ENCODE data around the gene PRR5L.

The PRR5L gene

GRCh38 chr11:36380296-36381014, 84.4 kb downstream of the PRR5L start:
- DNase-seq (ENCODE audit: insufficient read length, low spot score) (no peak), FAIRE-seq (no peak)
- TF ChIP-seq POU2F2 (IDR thresholded peaks at IDR 0.05; ENCODE audit: low read depth, low read length) (no peak), POLR2A (IDR thresholded peaks at IDR 0.05; ENCODE audit: low read depth, low read length) (no peak), POLR2AphosphoS5 (IDR thresholded peaks at IDR 0.05; ENCODE audit: low read depth, low read length) (no peak), SPI1 (IDR thresholded peaks at IDR 0.05; ENCODE audit: low read depth, low read length) (no peak), PAX5 (IDR thresholded peaks at IDR 0.05; ENCODE audit: insufficient read depth, low read length, severe bottlenecking) (no peak)

- FAIRE-seq (no peak), DNase-seq (ENCODE audit: insufficient read length, low spot score) (no peak)
- TF ChIP-seq POLR2AphosphoS5 (IDR thresholded peaks at IDR 0.05; ENCODE audit: low read depth, low read length) (no peak), POU2F2 (IDR thresholded peaks at IDR 0.05; ENCODE audit: low read depth, low read length) (no peak), POLR2A (IDR thresholded peaks at IDR 0.05; ENCODE audit: low read depth, low read length) (no peak), TAF1 (IDR thresholded peaks at IDR 0.05; ENCODE audit: low read depth, low read length) (no peak), SPI1 (IDR thresholded peaks at IDR 0.05; ENCODE audit: low read depth, low read length) (no peak), PAX5 (IDR thresholded peaks at IDR 0.05; ENCODE audit: insufficient read depth, low read length, severe bottlenecking) (no peak)
Observed at GRCh38 chr11:36381015-36381360, 84.9 kb downstream of the PRR5L start.

DNA sequence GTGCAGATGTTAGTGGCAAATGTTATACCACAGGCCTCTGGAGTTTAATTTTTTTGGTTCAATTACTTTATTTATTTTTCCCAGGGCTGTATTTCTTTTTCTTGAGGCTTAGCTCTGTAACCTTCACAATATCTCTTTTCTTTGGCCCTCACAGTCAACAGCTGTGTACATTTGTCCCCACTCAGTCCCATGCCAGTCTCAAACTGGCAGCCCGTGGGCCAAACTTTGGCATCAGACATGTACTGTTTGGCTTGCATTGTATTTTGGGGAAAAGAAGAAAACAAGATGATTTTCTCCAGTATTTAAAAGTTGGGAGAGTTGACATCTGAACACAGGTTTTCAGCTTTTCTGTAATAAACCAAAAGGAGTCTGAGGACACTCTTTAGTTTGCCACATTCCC, 87.1 kb downstream of the PRR5L start:
- no peak for DNase-seq (ENCODE audit: insufficient read length, low spot score)
- no peak for TF ChIP-seq PAX5 (IDR thresholded peaks at IDR 0.05; ENCODE audit: insufficient read depth, low read length, severe bottlenecking)
- TF ChIP-seq POLR2A (IDR thresholded peaks at IDR 0.05; ENCODE audit: low read depth, low read length), result no peak
- no peak for TF ChIP-seq POU2F2 (IDR thresholded peaks at IDR 0.05; ENCODE audit: low read depth, low read length)
- no peak for TF ChIP-seq POLR2AphosphoS5 (IDR thresholded peaks at IDR 0.05; ENCODE audit: low read depth, low read length)
- no peak for TF ChIP-seq TAF1 (IDR thresholded peaks at IDR 0.05; ENCODE audit: low read depth, low read length)
- TF ChIP-seq SPI1 (IDR thresholded peaks at IDR 0.05; ENCODE audit: low read depth, low read length), result no peak
- no peak for FAIRE-seq

- DNase-seq (ENCODE audit: insufficient read length, low spot score) (no peak), FAIRE-seq (peak; percentile 45)
- TF ChIP-seq POLR2A (IDR thresholded peaks at IDR 0.05; ENCODE audit: low read depth, low read length) (no peak), POLR2AphosphoS5 (IDR thresholded peaks at IDR 0.05; ENCODE audit: low read depth, low read length) (no peak), PAX5 (IDR thresholded peaks at IDR 0.05; ENCODE audit: insufficient read depth, low read length, severe bottlenecking) (no peak), SPI1 (IDR thresholded peaks at IDR 0.05; ENCODE audit: low read depth, low read length) (no peak), POU2F2 (IDR thresholded peaks at IDR 0.05; ENCODE audit: low read depth, low read length) (no peak), TAF1 (IDR thresholded peaks at IDR 0.05; ENCODE audit: low read depth, low read length) (no peak)
Observed at GRCh38 chr11:36385121-36385970, 89.3 kb downstream of the PRR5L start.

GRCh38 chr11:36386411-36386810, 90.3 kb downstream of the PRR5L start:
- no peak for TF ChIP-seq POU2F2 (IDR thresholded peaks at IDR 0.05; ENCODE audit: low read depth, low read length)
- TF ChIP-seq POLR2A (IDR thresholded peaks at IDR 0.05; ENCODE audit: low read depth, low read length), result no peak
- no peak for TF ChIP-seq PAX5 (IDR thresholded peaks at IDR 0.05; ENCODE audit: insufficient read depth, low read length, severe bottlenecking)
- TF ChIP-seq TAF1 (IDR thresholded peaks at IDR 0.05; ENCODE audit: low read depth, low read length), result no peak
- TF ChIP-seq SPI1 (IDR thresholded peaks at IDR 0.05; ENCODE audit: low read depth, low read length), result no peak
- no peak for TF ChIP-seq POLR2AphosphoS5 (IDR thresholded peaks at IDR 0.05; ENCODE audit: low read depth, low read length)
- no peak for DNase-seq (ENCODE audit: insufficient read length, low spot score)
- no peak for FAIRE-seq

GRCh38 chr11:36388071-36388470, 92.0 kb downstream of the PRR5L start:
- FAIRE-seq (no peak), DNase-seq (ENCODE audit: insufficient read length, low spot score) (no peak)
- TF ChIP-seq TAF1 (IDR thresholded peaks at IDR 0.05; ENCODE audit: low read depth, low read length) (no peak), POLR2AphosphoS5 (IDR thresholded peaks at IDR 0.05; ENCODE audit: low read depth, low read length) (no peak), SPI1 (IDR thresholded peaks at IDR 0.05; ENCODE audit: low read depth, low read length) (no peak), PAX5 (IDR thresholded peaks at IDR 0.05; ENCODE audit: insufficient read depth, low read length, severe bottlenecking) (no peak), POLR2A (IDR thresholded peaks at IDR 0.05; ENCODE audit: low read depth, low read length) (no peak)

DNA sequence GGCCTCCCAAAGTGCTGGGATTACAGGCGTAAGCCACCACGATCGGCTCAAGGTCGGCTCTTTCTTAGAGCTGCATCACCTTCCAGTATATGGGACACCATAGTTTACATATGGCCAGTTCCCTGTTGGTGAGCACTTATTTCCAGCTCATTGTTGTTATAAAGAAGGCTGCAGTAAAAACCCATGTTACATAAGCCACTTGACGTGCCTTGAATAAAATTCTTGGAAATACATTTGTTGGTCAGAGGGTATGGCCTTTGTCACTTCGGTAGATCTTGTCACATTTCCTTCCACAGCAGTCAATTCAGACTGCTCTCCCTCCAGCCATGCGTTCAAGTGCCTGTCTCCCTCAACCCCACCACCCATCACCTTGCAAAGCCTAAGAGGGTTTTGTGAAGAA, 92.9 kb downstream of the PRR5L start:
- TF ChIP-seq TAF1 (IDR thresholded peaks at IDR 0.05; ENCODE audit: low read depth, low read length), result no peak
- no peak for TF ChIP-seq POLR2A (IDR thresholded peaks at IDR 0.05; ENCODE audit: low read depth, low read length)
- no peak for TF ChIP-seq SPI1 (IDR thresholded peaks at IDR 0.05; ENCODE audit: low read depth, low read length)
- no peak for TF ChIP-seq POLR2AphosphoS5 (IDR thresholded peaks at IDR 0.05; ENCODE audit: low read depth, low read length)
- TF ChIP-seq POU2F2 (IDR thresholded peaks at IDR 0.05; ENCODE audit: low read depth, low read length), result no peak
- no peak for TF ChIP-seq PAX5 (IDR thresholded peaks at IDR 0.05; ENCODE audit: insufficient read depth, low read length, severe bottlenecking)
- FAIRE-seq (no peak), DNase-seq (ENCODE audit: insufficient read length, low spot score) (no peak)

DNA sequence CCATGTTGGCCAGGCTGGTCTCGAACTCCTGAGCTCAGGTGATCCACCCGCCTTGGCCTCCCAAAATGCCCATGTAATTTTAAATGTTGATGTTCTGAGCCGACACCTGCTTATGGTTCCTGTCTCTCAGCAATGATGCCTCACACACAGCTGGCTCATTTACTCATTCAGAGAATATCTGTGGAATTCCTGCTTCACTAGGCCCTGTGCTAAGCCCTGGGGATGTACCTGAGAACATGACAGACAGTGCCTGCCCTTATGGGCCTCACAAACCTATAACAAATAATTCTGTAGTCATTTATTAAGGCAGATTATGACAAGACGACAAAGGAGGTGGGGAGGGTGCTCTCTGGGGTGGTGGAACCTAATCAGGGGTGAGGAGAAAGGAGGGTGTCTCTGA, 93.7 kb downstream of the PRR5L start:
- DNase-seq (ENCODE audit: insufficient read length, low spot score), result no peak
- peak; percentile 57 for FAIRE-seq
- TF ChIP-seq SPI1 (IDR thresholded peaks at IDR 0.05; ENCODE audit: low read depth, low read length), result no peak
- no peak for TF ChIP-seq POLR2AphosphoS5 (IDR thresholded peaks at IDR 0.05; ENCODE audit: low read depth, low read length)
- no peak for TF ChIP-seq PAX5 (IDR thresholded peaks at IDR 0.05; ENCODE audit: insufficient read depth, low read length, severe bottlenecking)

DNA sequence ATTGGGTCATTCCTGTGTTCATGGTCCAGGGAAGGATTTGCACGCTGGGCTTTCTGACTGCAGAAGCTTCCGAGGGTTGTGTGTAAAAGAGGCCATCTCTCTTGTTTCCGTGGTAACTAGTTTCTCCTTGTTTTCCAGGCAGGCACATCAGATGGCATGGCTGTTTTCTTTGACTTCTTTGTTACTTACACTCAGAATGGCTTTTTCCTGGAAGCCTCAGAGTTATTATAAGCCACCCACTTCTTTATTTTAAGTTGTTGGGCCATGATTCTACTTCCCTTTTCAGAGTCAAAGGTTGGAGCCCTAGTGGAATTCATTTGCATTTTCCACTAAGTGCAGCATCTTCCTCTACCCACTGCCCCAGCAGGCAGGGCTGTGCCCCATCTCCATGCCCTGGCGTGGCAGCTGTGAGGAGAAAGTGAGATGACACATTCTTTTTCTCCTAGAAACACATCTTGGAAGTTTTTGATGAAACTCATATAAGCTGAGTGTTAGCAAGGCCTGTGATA, 94.9 kb downstream of the PRR5L start:
- no peak for TF ChIP-seq PAX5 (IDR thresholded peaks at IDR 0.05; ENCODE audit: insufficient read depth, low read length, severe bottlenecking)
- no peak for TF ChIP-seq TAF1 (IDR thresholded peaks at IDR 0.05; ENCODE audit: low read depth, low read length)
- no peak for TF ChIP-seq POU2F2 (IDR thresholded peaks at IDR 0.05; ENCODE audit: low read depth, low read length)
- TF ChIP-seq POLR2AphosphoS5 (IDR thresholded peaks at IDR 0.05; ENCODE audit: low read depth, low read length), result no peak
- peak; percentile 26; the same call in 1 of the 2 replicates for TF ChIP-seq SPI1 (IDR thresholded peaks at IDR 0.05; ENCODE audit: low read depth, low read length)
- no peak for TF ChIP-seq POLR2A (IDR thresholded peaks at IDR 0.05; ENCODE audit: low read depth, low read length)
- FAIRE-seq (no peak), DNase-seq (ENCODE audit: insufficient read length, low spot score) (no peak)

All from GM12891 (cell line).